IMR-90 (cell line): ENCODE measurements around the gene ANO4.

ENCODE experiments used
- BHLHE40 ChIP-seq: fragments of 150-350 bp; IDR thresholded peaks from 2 replicates; pipeline ENCODE4 v1.6.1; 2016; ENCODE audit warnings: mild to moderate bottlenecking, low read depth, low read length
- TF ChIP-seq, protein P1 (sequence below): conservative IDR thresholded peaks from 2 replicates; pipeline ENCODE4 v1.5.1; 2012; ENCODE audit warnings: mild to moderate bottlenecking, low read depth, low read length, improper control_type of control experiment

DNA sequence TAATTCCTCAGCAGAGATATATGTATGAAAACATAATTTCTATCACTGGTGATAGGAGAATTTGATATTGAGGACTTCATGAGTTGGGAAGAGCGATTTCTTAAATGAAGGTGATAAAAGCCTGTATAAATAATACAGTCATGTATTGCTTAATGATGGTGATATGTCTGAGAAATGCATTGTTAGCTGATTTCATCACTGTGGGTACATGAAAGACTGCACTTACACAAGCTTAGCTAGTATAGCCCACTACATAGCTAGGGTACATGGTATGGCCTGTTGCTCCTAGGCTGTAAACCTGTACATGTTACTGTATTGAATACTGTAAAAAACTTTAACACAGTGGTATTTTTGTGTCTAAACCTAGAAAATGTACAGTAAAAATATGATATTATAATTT, 63.4 kb downstream of the ANO4 start:
- TF ChIP-seq, protein P1, sequence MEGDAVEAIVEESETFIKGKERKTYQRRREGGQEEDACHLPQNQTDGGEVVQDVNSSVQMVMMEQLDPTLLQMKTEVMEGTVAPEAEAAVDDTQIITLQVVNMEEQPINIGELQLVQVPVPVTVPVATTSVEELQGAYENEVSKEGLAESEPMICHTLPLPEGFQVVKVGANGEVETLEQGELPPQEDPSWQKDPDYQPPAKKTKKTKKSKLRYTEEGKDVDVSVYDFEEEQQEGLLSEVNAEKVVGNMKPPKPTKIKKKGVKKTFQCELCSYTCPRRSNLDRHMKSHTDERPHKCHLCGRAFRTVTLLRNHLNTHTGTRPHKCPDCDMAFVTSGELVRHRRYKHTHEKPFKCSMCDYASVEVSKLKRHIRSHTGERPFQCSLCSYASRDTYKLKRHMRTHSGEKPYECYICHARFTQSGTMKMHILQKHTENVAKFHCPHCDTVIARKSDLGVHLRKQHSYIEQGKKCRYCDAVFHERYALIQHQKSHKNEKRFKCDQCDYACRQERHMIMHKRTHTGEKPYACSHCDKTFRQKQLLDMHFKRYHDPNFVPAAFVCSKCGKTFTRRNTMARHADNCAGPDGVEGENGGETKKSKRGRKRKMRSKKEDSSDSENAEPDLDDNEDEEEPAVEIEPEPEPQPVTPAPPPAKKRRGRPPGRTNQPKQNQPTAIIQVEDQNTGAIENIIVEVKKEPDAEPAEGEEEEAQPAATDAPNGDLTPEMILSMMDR = no peak
- no peak for TF ChIP-seq BHLHE40
